Measurements from ENCODE around the gene IFI30. TPM values are rescaled to one million over a fixed set of nuclear protein-coding genes. Genes with fewer than 3 reads are reported as not detected.

IFI30 gene
- total RNA-seq, 1 experiment from 2014 or later: 23.6 TPM

- Histone ChIP-seq H3K18ac (ENCODE audit: insufficient read length, low read depth, low read length) (no peak overlapping the region), H4K8ac (replicated peaks; ENCODE audit: insufficient read length, low read depth, low read length) (no peak overlapping the region), H3K4me2 (ENCODE audit: insufficient read depth, insufficient read length, low read length) (no peak overlapping the region), H2BK5ac (ENCODE audit: insufficient read length, low read length) (no peak overlapping the region), H4K5ac (ENCODE audit: insufficient read length, low read depth, low read length) (no peak overlapping the region), H2AFZ (ENCODE audit: low read length) (no peak overlapping the region), H3K23ac (ENCODE audit: insufficient read length, low read depth, low read length) (no peak overlapping the region), H3K79me1 (ENCODE audit: insufficient read depth, low read depth, low read length, poor library complexity, severe bottlenecking) (no peaks in the 10 kb centered on the region), H4K20me1 (ENCODE audit: control insufficient read depth, insufficient read depth, insufficient read length) (peaks cover 4% of the 10 kb centered on the region), H3K23me2 (ENCODE audit: insufficient read length, low read depth, low read length, poor library complexity, severe bottlenecking) (no peaks in the 10 kb centered on the region), H3K14ac (ENCODE audit: insufficient read depth, low read length) (no peak overlapping the region), H3K79me2 (ENCODE audit: insufficient read depth, low read length) (no peaks in the 10 kb centered on the region), H3K9ac (ENCODE audit: extremely low read depth, insufficient read length, low read length) (no peak overlapping the region), H3K9me3 (ENCODE audit: control insufficient read depth, low read depth, low read length) (no peaks in the 10 kb centered on the region), H4K91ac (ENCODE audit: insufficient read length, low read depth, low read length) (no peak overlapping the region), H3K4me1 (ENCODE audit: insufficient read depth, low read length) (no peaks in the 10 kb centered on the region; the same call in 1 of the 2 replicates), H2AK5ac (ENCODE audit: insufficient read length, low read length) (no peak overlapping the region), H3K27me3 (ENCODE audit: insufficient read depth, low read length) (no peaks in the 10 kb centered on the region), H3K56ac (ENCODE audit: insufficient read length, low read depth, low read length) (no peak overlapping the region), H2BK120ac (ENCODE audit: low read depth, low read length, poor library complexity, severe bottlenecking) (no peak overlapping the region), H2BK20ac (ENCODE audit: low read depth, low read length, poor library complexity, severe bottlenecking) (no peak overlapping the region), H3K4ac (ENCODE audit: low read depth, low read length) (no peak overlapping the region), H2BK15ac (ENCODE audit: low read depth, low read length) (no peak overlapping the region), H3K27ac (ENCODE audit: insufficient read length, low read depth, low read length) (no peak overlapping the region), H3T11ph (ENCODE audit: low read length) (no peak overlapping the region), H2BK12ac (ENCODE audit: insufficient read length, low read depth, low read length) (no peak overlapping the region)
- no CpG with 5 or more reads among the region's 26 CpGs for WGBS (ENCODE audit: extremely low coverage, insufficient read length, low lambda C conversion rate)
- no peak for DNase-seq
- Mint-ChIP-seq H3K36me3 (ENCODE audit: insufficient read depth in 1 of 3, low read depth in 3 of 3) (peaks cover 8 to 34% (median 31%) of the 10 kb centered on the region in 3 experiments; a peak in 6 of 7 replicates), H3K4me1 (peaks cover 17% of the 10 kb centered on the region in 2 experiments), H3K27me3 (ENCODE audit: low read depth) (peaks cover 4% of the 10 kb centered on the region; the same call in 1 of the 2 replicates), H3K27ac (no peak overlapping the region), H3K4me3 (no peak overlapping the region; a peak in 1 of 5 replicates), H3K9me3 (no peaks in the 10 kb centered on the region)
- TF ChIP-seq CTCF (conservative IDR thresholded peaks at IDR 0.05): no peak
Measured at GRCh38 chr19:18123819-18124218, 49.8 kb upstream of the IFI30 start.
